ENCODE results near the gene LGALS4. TPM values are rescaled to one million over a fixed set of nuclear protein-coding genes. Genes with fewer than 3 reads are reported as not detected.

LGALS4 gene, protein sequence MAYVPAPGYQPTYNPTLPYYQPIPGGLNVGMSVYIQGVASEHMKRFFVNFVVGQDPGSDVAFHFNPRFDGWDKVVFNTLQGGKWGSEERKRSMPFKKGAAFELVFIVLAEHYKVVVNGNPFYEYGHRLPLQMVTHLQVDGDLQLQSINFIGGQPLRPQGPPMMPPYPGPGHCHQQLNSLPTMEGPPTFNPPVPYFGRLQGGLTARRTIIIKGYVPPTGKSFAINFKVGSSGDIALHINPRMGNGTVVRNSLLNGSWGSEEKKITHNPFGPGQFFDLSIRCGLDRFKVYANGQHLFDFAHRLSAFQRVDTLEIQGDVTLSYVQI
- total RNA-seq = not detected

DNA sequence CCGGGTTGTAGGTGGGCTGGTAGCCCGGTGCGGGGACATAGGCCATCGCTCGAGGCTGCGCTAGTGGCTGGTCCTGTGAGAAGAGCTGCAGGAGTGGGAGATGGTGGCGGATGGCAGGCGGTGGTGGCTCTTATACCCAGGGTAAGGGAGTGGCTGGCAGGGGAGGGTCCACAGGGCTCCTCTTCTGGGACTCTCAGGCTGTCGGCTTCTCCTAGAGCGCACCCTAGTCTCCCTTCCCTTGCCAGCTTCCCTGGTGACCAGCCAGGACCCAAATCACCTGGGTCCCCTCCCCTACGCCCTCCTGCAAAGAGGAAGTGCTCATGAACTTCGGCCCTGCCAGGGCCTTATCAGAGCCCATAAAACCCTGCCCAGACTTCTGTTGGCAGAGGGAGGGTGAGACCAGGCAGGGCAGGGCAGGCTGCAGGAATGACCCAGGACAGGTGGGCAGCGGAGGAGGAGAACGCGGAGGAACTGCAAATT lies at the start of gene LGALS4:
Gene LGALS4, minus strand, starts transcription at position 105 of the 480 bp plus-strand sequence. Its CDS starts 59 bp downstream, at position 46.

DNA sequence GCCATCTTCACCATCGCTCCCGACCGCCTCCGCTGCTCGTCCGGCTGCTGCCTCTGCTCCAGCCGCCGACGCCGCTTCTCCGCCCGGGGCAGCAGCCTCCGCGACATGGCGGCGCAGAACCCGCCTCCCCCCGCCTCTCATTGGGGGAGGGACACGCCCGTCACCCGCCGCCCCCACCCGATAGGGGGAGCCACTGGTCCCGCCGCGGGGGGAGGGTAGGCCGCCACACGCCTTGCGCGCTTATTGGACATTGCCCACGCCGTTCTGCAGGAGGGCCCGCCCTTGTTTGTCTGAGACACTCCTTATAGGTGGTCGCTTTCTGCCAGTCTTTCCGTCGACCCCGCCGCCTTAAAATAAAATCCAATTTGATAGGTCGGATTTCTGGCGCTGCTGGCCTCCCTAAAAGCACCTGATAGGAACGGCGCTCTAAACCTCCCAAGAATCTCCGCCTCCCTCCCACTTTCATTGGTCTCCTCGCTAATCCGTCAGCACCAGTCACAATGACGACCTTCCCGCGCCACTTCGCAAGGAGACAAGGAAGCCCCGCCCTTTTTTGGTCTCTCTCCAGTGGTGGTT lies 37.2 kb upstream of the LGALS4 start, which contains the start of gene HNRNPL:
Gene HNRNPL, minus strand, starts transcription at position 127 of the 576 bp plus-strand sequence. Its CDS starts 20 bp downstream, at position 107.

DNA sequence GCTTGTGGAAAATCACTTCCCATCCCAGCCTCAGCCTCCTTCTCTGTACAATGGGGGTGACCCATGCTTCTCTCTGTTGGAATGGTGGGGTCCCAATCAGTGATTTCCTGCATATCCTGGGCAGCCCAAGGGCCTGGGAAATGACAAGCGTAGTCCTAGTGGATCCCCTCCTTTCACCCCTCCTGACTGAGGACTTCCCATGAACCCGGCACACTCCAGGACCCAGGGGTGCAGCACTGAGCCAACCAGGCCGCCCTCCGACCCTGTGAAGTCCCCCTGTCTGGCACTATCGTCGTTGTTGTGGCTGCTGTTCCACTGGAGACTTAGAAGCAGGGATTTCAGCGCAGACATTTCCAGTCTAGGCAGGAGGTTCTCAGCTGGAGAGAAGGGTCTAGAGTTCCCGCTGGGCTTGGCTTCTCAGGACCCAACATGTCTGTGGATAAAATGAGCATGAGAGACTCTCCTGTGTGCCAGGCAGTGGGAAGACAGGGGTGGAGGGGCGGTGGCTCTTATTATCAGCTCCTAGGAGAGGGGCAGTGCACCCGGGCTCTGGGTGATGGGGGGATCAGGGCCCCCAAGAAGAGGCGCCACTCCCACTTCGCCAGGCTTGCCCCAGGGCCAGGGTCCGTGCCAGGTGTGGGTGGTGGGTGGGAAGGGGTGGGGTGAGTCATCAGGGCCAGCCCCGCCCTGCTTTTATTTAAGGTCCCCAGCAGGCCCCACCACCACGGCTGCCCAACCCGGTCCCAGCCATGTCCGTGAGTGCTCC lies 24.1 kb downstream of the LGALS4 start, which contains the start of gene LGALS7B:
Gene LGALS7B, plus strand, starts transcription at position 723 of the 766 bp plus-strand sequence. Its CDS starts 27 bp downstream, at position 750.

DNA sequence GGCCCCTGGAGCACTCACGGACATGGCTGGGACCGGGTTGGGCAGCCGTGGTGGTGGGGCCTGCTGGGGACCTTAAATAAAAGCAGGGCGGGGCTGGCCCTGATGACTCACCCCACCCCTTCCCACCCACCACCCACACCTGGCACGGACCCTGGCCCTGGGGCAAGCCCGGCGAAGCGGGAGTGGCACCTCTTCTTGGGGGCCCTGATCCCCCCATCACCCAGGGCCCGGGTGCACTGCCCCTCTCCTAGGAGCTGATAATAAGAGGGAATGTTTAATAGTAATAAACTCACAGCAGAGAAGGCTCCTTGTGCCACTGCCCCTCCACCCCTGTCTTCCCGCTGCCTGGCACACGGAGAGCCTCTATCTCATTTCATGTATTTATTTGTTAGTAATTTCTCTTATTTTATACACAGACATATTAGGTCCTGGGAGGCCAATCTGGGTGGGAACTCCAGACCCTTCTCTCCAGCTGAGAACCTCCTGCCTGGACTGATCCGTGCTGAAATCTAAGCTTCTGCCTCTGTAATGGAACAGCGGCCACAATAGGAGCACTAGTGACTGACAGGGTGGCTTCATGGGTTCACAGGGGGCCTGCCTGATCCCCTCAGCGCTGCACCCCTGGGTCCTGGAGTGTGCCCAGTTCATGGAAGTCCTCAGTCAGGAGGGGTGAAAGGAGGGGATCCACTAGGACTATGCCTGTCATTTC lies 39.1 kb downstream of the LGALS4 start, which contains the start of gene LGALS7:
Gene LGALS7, minus strand, starts transcription at position 49 of the 709 bp plus-strand sequence. Its CDS starts 25 bp downstream, at position 24.

Small RNA genes within 50 kb of the gene (small RNA-seq; reads per million reads assigned to genes)
- gene RNU6-140P (ENCODE audit: low replicate concordance) = not detected

Other genes starting within 250 kb of the LGALS4 start
- gene MAP4K1, start 195.0 kb downstream of the LGALS4 start, total RNA-seq = 0.31 TPM
- gene EIF3K, start 193.8 kb downstream of the LGALS4 start, total RNA-seq = 152 TPM
- gene ACTN4, start 165.3 kb downstream of the LGALS4 start, total RNA-seq = 84.8 TPM
- not detected for gene CAPN12, start 68.5 kb downstream of the LGALS4 start, total RNA-seq
- gene LGALS7, start 39.4 kb downstream of the LGALS4 start, total RNA-seq = not detected
- not detected for gene LGALS7B, start 23.7 kb downstream of the LGALS4 start, total RNA-seq
- 17.5 TPM for gene ECH1, start 18.8 kb upstream of the LGALS4 start, total RNA-seq
- gene HNRNPL, start 37.0 kb upstream of the LGALS4 start, total RNA-seq = 245 TPM
- gene RINL, start 65.3 kb upstream of the LGALS4 start, total RNA-seq = 2.2 TPM
- 86.1 TPM for gene SIRT2, start 86.7 kb upstream of the LGALS4 start, total RNA-seq
- gene NFKBIB, start 87.0 kb upstream of the LGALS4 start, total RNA-seq = 3.8 TPM
- gene CCER2, start 99.2 kb upstream of the LGALS4 start, total RNA-seq = 2.5 TPM
- gene SARS2, start 117.8 kb upstream of the LGALS4 start, total RNA-seq = 15.3 TPM
- gene MRPS12, start 118.0 kb upstream of the LGALS4 start, total RNA-seq = 13.1 TPM
- gene FBXO17, start 162.8 kb upstream of the LGALS4 start, total RNA-seq = 9.1 TPM
- 5.9 TPM for gene FBXO27, start 219.6 kb upstream of the LGALS4 start, total RNA-seq